ENCODE results near the gene DTX3. TPM values are rescaled to one million over a fixed set of nuclear protein-coding genes. Genes with fewer than 3 reads are reported as not detected.

DTX3 gene
- polyA plus RNA-seq, 3 donors: 0.08 to 1.3 TPM; not detected in 1

DNA sequence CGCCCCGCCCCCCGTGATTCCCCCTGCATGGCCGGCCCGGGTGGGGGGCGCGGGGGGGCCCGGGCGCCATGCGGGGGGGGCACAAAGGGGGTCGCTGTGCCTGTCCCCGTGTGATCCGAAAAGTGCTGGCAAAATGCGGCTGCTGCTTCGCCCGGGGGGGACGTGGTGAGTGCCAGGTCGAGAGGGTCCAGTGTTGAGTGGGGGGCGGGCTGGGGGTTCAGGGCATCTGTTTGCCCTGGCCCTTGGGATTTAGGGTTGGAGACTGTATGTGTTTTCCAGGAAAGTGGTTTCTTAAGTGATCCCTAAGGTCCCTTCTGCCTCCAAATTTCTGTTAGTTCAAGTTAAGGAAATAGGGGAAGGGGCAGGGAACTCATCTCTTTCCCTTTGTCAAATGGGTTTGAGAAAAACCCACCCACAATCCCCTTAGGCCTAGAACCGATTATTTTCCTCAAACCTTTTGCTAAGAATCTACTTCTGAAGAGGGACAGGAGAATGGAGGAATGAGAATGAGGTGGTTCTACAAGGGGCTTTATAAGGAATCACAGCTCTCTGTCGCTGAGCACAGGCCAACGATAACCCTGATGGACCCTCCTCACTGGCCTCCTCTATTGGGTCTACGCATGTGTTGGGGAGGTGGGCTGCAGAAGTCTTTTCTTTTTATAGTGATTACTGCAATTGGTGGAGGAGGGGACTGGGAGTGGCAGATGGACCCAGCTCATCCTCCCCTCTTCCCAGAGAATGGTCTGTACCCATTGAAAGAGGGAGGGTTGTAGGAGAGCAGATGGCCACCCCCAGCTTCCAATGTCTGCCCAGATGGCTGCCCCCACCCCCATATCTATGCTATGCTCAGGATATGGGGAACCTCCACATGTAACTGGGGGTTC, 7.4 kb downstream of the DTX3 start:
- H3K9ac ChIP-seq (ENCODE audit: insufficient read depth, low read length, poor library complexity, severe bottlenecking): no peak overlapping the region
- Mint-ChIP-seq H3K36me3 (peaks cover 0 to 1% of the 10 kb centered on the region in 2 donors), H3K27me3 (ENCODE audit: low read depth in 3 of 3) (peaks cover 72 to 78% (median 78%) of the 10 kb centered on the region in 3 donors), H3K27ac (no peak overlapping the region), H3K4me3 (peak overlapping the region; percentile 61 to 80), H3K4me1 (peaks cover 16% of the 10 kb centered on the region), H3K9me3 (peaks cover 0 to 18% (median 2%) of the 10 kb centered on the region in 7 donors)
- peaks cover 35 to 81% of the 10 kb centered on the region in 2 donors for H3K27me3 ChIP-seq (ENCODE audit: control insufficient read depth in 2 of 2, insufficient read depth in 2 of 2, low read length in 2 of 2)
- H4K20me1 ChIP-seq (ENCODE audit: insufficient read depth, low read length): no peaks in the 10 kb centered on the region
- TF ChIP-seq, protein P1, sequence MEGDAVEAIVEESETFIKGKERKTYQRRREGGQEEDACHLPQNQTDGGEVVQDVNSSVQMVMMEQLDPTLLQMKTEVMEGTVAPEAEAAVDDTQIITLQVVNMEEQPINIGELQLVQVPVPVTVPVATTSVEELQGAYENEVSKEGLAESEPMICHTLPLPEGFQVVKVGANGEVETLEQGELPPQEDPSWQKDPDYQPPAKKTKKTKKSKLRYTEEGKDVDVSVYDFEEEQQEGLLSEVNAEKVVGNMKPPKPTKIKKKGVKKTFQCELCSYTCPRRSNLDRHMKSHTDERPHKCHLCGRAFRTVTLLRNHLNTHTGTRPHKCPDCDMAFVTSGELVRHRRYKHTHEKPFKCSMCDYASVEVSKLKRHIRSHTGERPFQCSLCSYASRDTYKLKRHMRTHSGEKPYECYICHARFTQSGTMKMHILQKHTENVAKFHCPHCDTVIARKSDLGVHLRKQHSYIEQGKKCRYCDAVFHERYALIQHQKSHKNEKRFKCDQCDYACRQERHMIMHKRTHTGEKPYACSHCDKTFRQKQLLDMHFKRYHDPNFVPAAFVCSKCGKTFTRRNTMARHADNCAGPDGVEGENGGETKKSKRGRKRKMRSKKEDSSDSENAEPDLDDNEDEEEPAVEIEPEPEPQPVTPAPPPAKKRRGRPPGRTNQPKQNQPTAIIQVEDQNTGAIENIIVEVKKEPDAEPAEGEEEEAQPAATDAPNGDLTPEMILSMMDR (IDR thresholded peaks at IDR 0.05): no peak
- intact Hi-C loops (cut with micrococcal nuclease): no loop called here
- H3K4me3 ChIP-seq (replicated peaks in 1 of 3; ENCODE audit: low read depth in 2 of 3, low read length in 3 of 3): peak overlapping the region in 1 of 3 experiments; percentile 71
- no peak for DNase-seq
- H3K9me3 ChIP-seq (replicated peaks in 1 of 2; ENCODE audit: control insufficient read depth in 1 of 2, insufficient read depth in 1 of 2, low read length in 2 of 2): peaks cover 0 to 5% of the 10 kb centered on the region in 2 donors
- no peaks in the 10 kb centered on the region for H3K79me2 ChIP-seq (ENCODE audit: insufficient read depth, low read length)
- peak overlapping the region; percentile 72 for H2AFZ ChIP-seq (ENCODE audit: insufficient read depth, low read depth, low read length, poor library complexity, severe bottlenecking)
- no peak overlapping the region for H3K27ac ChIP-seq (ENCODE audit: low read depth in 1 of 2, low read length in 2 of 2)
- no peaks in the 10 kb centered on the region for H3K36me3 ChIP-seq (replicated peaks in 1 of 2; ENCODE audit: control insufficient read depth in 1 of 2, insufficient read depth in 2 of 2, low read length in 2 of 2)
- WGBS (ENCODE audit: insufficient coverage): 8% methylated on average over 9 of the region's 23 CpGs
- peak overlapping the region; percentile 82 for H3K4me2 ChIP-seq (replicated peaks; ENCODE audit: extremely low read depth, low read length, poor library complexity, severe bottlenecking)
- peaks cover 13 to 17% of the 10 kb centered on the region in 2 donors for H3K4me1 ChIP-seq (ENCODE audit: control insufficient read depth in 1 of 2, insufficient read depth in 2 of 2, low read length in 2 of 2)

GRCh38 chr12:57612711-57613426, 8.2 kb downstream of the DTX3 start:
- peaks cover 36 to 89% of the 10 kb centered on the region in 2 donors for H3K27me3 ChIP-seq (ENCODE audit: control insufficient read depth in 2 of 2, insufficient read depth in 2 of 2, low read length in 2 of 2)
- peak overlapping the region in 1 of 2 donors; percentile 49 for H3K4me3 Mint-ChIP-seq
- WGBS (ENCODE audit: insufficient coverage): 95% methylated on average over 6 of the region's 10 CpGs

More at GRCh38 chr12:57612711-57613426, 8.2 kb downstream of the DTX3 start:
- Mint-ChIP-seq H3K27ac (no peak overlapping the region), H3K36me3 (peaks cover 0 to 1% of the 10 kb centered on the region in 2 donors), H3K9me3 (peaks cover 0 to 18% (median 2%) of the 10 kb centered on the region in 7 donors), H3K27me3 (ENCODE audit: low read depth in 3 of 3) (peaks cover 77 to 86% (median 86%) of the 10 kb centered on the region in 3 donors), H3K4me1 (peaks cover 16% of the 10 kb centered on the region)
- Histone ChIP-seq H3K27ac (ENCODE audit: low read depth in 1 of 2, low read length in 2 of 2) (no peak overlapping the region), H4K20me1 (ENCODE audit: insufficient read depth, low read length) (no peaks in the 10 kb centered on the region), H2AFZ (ENCODE audit: insufficient read depth, low read depth, low read length, poor library complexity, severe bottlenecking) (no peak overlapping the region), H3K4me2 (replicated peaks; ENCODE audit: extremely low read depth, low read length, poor library complexity, severe bottlenecking) (no peak overlapping the region), H3K36me3 (replicated peaks in 1 of 2; ENCODE audit: control insufficient read depth in 1 of 2, insufficient read depth in 2 of 2, low read length in 2 of 2) (no peaks in the 10 kb centered on the region), H3K9ac (ENCODE audit: insufficient read depth, low read length, poor library complexity, severe bottlenecking) (no peak overlapping the region), H3K4me1 (ENCODE audit: control insufficient read depth in 1 of 2, insufficient read depth in 2 of 2, low read length in 2 of 2) (peaks cover 13 to 17% of the 10 kb centered on the region in 2 donors), H3K79me2 (ENCODE audit: insufficient read depth, low read length) (no peaks in the 10 kb centered on the region), H3K4me3 (replicated peaks in 1 of 3; ENCODE audit: low read depth in 2 of 3, low read length in 3 of 3) (no peak overlapping the region), H3K9me3 (replicated peaks in 1 of 2; ENCODE audit: control insufficient read depth in 1 of 2, insufficient read depth in 1 of 2, low read length in 2 of 2) (peaks cover 0 to 5% of the 10 kb centered on the region in 2 donors)
- intact Hi-C loops (cut with micrococcal nuclease): no loop called here
- no peak for DNase-seq
- TF ChIP-seq, protein P1 (IDR thresholded peaks at IDR 0.05): no peak
